LNCaP clone FGC (cell line): Measurements from ENCODE around the gene ECPAS.

Source experiments
- DNase-seq: peaks from one replicate; pipeline ENCODE4 v3.0.0-alpha.2; 2011; ENCODE audit warnings: low read depth
- H3K4me3 ChIP-seq: 2 replicates; pipeline ENCODE4 v1.5.1; 2011; ENCODE audit warnings: mild to moderate bottlenecking, low read depth, low read length, control low read depth
- TF ChIP-seq, protein P1 (sequence below): IDR thresholded peaks from 2 replicates; pipeline ENCODE4 v1.5.1; 2012; ENCODE audit warnings: mild to moderate bottlenecking; ENCODE audit not compliant: control insufficient read depth, insufficient read depth; ENCODE audit errors: extremely low read depth

ECPAS gene

DNA sequence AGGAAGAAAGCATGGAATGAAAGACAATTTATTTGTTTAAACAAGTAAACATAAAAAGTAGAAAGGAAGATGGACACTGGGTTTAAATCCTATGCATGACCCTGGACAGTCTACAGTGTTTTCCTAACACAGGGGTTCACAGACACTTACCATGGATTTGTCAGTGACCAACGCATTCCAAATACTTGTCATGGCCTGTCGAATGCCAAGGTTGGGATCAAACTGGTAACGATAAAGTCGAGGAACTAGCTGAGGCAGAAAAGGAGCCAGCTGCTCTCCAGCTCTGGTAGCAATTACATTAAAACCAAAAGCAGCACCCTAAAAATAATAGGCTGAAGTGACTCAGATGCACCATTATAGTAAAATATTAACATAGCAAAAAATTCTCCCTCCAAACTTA is 94.8 kb downstream of the ECPAS start:
- no peak overlapping the region for H3K4me3 ChIP-seq
- TF ChIP-seq, protein P1, sequence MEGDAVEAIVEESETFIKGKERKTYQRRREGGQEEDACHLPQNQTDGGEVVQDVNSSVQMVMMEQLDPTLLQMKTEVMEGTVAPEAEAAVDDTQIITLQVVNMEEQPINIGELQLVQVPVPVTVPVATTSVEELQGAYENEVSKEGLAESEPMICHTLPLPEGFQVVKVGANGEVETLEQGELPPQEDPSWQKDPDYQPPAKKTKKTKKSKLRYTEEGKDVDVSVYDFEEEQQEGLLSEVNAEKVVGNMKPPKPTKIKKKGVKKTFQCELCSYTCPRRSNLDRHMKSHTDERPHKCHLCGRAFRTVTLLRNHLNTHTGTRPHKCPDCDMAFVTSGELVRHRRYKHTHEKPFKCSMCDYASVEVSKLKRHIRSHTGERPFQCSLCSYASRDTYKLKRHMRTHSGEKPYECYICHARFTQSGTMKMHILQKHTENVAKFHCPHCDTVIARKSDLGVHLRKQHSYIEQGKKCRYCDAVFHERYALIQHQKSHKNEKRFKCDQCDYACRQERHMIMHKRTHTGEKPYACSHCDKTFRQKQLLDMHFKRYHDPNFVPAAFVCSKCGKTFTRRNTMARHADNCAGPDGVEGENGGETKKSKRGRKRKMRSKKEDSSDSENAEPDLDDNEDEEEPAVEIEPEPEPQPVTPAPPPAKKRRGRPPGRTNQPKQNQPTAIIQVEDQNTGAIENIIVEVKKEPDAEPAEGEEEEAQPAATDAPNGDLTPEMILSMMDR, result no peak
- no peak for DNase-seq

- no peak overlapping the region for H3K4me3 ChIP-seq
- TF ChIP-seq, protein P1, result no peak
- no peak for DNase-seq
Observed at GRCh38 chr9:111386386-111386785, 97.8 kb downstream of the ECPAS start.

- no peak overlapping the region for H3K4me3 ChIP-seq
- TF ChIP-seq, protein P1, result no peak
- DNase-seq, result no peak
Observed at GRCh38 chr9:111381006-111381405, 103.2 kb downstream of the ECPAS start.

GRCh38 chr9:111375817-111376564 is 108.2 kb downstream of the ECPAS start:
- DNase-seq, result no peak
- H3K4me3 ChIP-seq, result no peak overlapping the region
- TF ChIP-seq, protein P1, result no peak

GRCh38 chr9:111375062-111375461 is 109.1 kb downstream of the ECPAS start:
- no peak for DNase-seq
- TF ChIP-seq, protein P1, result no peak
- H3K4me3 ChIP-seq, result no peak overlapping the region

GRCh38 chr9:111372297-111372696 is 111.9 kb downstream of the ECPAS start:
- DNase-seq, result no peak
- no peak overlapping the region for H3K4me3 ChIP-seq
- TF ChIP-seq, protein P1, result no peak

GRCh38 chr9:111366978-111367377 is 117.2 kb downstream of the ECPAS start:
- TF ChIP-seq, protein P1, result no peak
- DNase-seq, result no peak
- no peak overlapping the region for H3K4me3 ChIP-seq
